ENCODE data around the gene WIPF1.
A peak's percentile ranks its signal among the peaks of the same experiment; 100 is the strongest.

The WIPF1 gene

GRCh38 chr2:174595891-174596397 lies 1.7 kb downstream of the WIPF1 start:
- DNase-seq = no peak

GRCh38 chr2:174595116-174595809 lies 2.3 kb downstream of the WIPF1 start:
- DNase-seq = no peak

GRCh38 chr2:174594456-174594855 lies 3.1 kb downstream of the WIPF1 start:
- no peak for DNase-seq

- DNase-seq = peak in 3 of 58 donors; percentile 11 to 30 (median 19)
Observed at GRCh38 chr2:174593574-174594203, 3.9 kb downstream of the WIPF1 start.

- no peak for DNase-seq
Observed at GRCh38 chr2:174593041-174593440, 4.6 kb downstream of the WIPF1 start.

GRCh38 chr2:174591740-174592139 lies 5.9 kb downstream of the WIPF1 start:
- DNase-seq = no peak

GRCh38 chr2:174590928-174591648 lies 6.5 kb downstream of the WIPF1 start:
- DNase-seq = no peak

- DNase-seq = no peak
Observed at GRCh38 chr2:174590346-174590745, 7.3 kb downstream of the WIPF1 start.

- no peak for DNase-seq
Observed at GRCh38 chr2:174589334-174589733, 8.3 kb downstream of the WIPF1 start.

- no peak for DNase-seq
Observed at GRCh38 chr2:174588463-174588862, 9.1 kb downstream of the WIPF1 start.

- no peak for DNase-seq
Observed at GRCh38 chr2:174587579-174587978, 10.0 kb downstream of the WIPF1 start.

GRCh38 chr2:174586418-174587295 lies 10.9 kb downstream of the WIPF1 start:
- DNase-seq = no peak

- no peak for DNase-seq
Observed at GRCh38 chr2:174585657-174586252, 11.8 kb downstream of the WIPF1 start.

- no peak for DNase-seq
Observed at GRCh38 chr2:174585146-174585545, 12.5 kb downstream of the WIPF1 start.

- no peak for DNase-seq
Observed at GRCh38 chr2:174581491-174581890, 16.1 kb downstream of the WIPF1 start.

GRCh38 chr2:174580951-174581350 lies 16.7 kb downstream of the WIPF1 start:
- peak in 13 of 58 donors; percentile 15 to 55 (median 30) for DNase-seq

- peak in 11 of 58 donors; percentile 16 to 50 (median 34) for DNase-seq
Observed at GRCh38 chr2:174577967-174578589, 19.5 kb downstream of the WIPF1 start.

- peak in 9 of 58 donors; percentile 14 to 50 (median 30) for DNase-seq
Observed at GRCh38 chr2:174575124-174575776, 22.4 kb downstream of the WIPF1 start.

GRCh38 chr2:174574657-174575056 lies 22.9 kb downstream of the WIPF1 start:
- no peak for DNase-seq

Data from anterior cingulate cortex (tissue), 58 donors.